GM12874 (cell line): Measurements from ENCODE around the gene KCNQ2.

Experiments
- TF ChIP-seq, protein P1 (sequence below): IDR thresholded peaks from 2 replicates; pipeline ENCODE4 v1.5.1; 2011; ENCODE audit warnings: low read depth, mild to moderate bottlenecking, control low read depth, low read length, moderate library complexity; ENCODE audit not compliant: insufficient read depth

Gene KCNQ2

DNA sequence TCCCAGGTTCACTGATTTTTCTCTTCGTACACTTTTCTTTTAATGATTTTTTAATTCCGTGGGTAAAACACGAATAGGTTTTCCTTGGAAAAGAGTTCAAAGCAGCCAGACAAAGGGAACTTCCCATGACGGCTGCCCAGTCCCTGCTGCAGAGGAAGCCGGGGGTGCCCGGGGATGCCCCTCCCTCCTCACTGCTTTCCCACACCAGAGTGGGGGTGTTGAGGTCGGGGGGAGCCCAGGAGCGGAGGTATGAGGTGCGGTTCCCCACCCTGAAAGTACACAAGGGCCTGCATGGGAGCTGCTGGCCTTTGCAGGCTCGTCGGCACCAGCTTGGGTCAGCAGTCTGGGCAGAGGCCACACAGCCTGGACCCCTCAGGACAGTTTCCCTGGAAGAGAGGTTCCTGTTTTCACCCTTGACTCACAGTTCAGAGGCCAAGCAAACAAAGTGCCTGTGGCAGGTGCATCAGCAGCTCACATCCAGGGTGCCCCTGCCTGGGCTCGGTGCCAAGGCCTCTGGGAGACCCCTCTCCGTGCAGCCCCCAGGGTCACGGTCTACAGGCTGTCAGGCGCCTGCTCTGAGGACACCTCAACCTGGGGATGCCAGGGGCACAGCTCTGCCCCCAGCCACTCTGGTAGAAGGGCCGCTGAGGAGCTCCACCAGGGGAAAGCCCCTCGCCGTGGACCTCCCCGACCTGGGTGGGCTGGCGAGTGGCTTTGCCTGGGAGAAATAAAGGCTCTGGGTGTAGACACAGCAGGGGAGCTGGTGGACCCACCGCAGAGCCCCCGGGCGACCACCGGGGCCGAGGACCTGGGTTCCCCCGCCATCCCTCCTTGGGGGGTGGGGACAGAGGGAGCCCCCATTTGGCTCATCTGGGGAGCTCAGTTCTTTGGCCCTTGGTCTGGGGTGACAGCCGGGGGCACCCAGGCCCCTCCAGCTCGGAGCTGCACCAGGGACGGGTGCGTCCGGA lies 95.9 kb downstream of the KCNQ2 start:
- TF ChIP-seq, protein P1, sequence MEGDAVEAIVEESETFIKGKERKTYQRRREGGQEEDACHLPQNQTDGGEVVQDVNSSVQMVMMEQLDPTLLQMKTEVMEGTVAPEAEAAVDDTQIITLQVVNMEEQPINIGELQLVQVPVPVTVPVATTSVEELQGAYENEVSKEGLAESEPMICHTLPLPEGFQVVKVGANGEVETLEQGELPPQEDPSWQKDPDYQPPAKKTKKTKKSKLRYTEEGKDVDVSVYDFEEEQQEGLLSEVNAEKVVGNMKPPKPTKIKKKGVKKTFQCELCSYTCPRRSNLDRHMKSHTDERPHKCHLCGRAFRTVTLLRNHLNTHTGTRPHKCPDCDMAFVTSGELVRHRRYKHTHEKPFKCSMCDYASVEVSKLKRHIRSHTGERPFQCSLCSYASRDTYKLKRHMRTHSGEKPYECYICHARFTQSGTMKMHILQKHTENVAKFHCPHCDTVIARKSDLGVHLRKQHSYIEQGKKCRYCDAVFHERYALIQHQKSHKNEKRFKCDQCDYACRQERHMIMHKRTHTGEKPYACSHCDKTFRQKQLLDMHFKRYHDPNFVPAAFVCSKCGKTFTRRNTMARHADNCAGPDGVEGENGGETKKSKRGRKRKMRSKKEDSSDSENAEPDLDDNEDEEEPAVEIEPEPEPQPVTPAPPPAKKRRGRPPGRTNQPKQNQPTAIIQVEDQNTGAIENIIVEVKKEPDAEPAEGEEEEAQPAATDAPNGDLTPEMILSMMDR: no peak

GRCh38 chr20:63375438-63375837 lies 97.0 kb downstream of the KCNQ2 start:
- TF ChIP-seq, protein P1: no peak

DNA sequence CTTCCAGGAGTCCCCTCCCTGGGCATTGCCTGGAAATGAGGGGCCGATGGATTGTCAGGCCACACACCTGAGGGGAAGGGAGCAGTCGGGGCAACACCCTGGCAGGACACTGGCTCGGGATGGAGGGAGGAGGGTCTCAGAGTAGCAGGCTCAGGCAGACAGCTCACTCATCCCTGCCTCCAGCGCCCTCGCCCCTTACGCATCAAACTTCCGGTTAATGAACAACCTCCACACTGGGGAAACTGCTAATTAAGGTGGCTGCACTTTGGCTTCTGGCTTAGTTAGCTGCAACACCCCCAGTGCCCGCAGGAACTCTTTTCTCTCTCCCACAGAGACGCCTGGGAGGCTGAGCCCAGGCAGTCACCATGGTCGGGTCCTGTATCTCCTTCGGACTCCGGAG lies 98.0 kb downstream of the KCNQ2 start:
- TF ChIP-seq, protein P1: no peak

GRCh38 chr20:63373996-63374395 lies 98.5 kb downstream of the KCNQ2 start:
- TF ChIP-seq, protein P1: no peak

- TF ChIP-seq, protein P1: no peak
Observed at GRCh38 chr20:63372971-63373885, 99.2 kb downstream of the KCNQ2 start.

- TF ChIP-seq, protein P1: no peak
Observed at GRCh38 chr20:63371291-63371865, 101.1 kb downstream of the KCNQ2 start.

GRCh38 chr20:63370618-63371187 lies 101.8 kb downstream of the KCNQ2 start:
- TF ChIP-seq, protein P1: no peak
